GM21447 (cell line): ENCODE measurements around the gene KIF16B.

Source experiments
- ATAC-seq: cut with Tn5 transposase; IDR thresholded peaks from one replicate; pipeline ENCODE4 v1.9.1; 2021; ENCODE audit not compliant: unreplicated experiment

Gene KIF16B

DNA sequence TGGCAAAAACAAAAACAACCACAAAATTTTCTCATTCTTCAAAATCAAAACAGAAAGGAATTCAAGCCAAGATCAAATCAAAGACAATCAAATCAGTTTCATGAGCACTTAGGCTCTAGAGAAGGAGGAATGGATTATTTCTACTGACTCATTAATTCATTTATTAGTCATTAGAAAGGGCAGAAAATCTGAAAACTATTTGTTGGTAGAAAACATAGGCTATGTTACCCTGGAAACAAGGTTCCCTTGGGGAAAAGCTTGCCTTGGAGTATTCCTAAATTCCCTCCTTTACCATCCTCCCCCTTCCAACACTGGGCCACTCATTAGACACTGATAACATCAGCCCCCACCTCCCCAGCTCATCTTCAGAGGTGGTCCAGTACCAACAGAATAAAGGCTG lies 17.5 kb downstream of the KIF16B start:
- ATAC-seq: no peak

DNA sequence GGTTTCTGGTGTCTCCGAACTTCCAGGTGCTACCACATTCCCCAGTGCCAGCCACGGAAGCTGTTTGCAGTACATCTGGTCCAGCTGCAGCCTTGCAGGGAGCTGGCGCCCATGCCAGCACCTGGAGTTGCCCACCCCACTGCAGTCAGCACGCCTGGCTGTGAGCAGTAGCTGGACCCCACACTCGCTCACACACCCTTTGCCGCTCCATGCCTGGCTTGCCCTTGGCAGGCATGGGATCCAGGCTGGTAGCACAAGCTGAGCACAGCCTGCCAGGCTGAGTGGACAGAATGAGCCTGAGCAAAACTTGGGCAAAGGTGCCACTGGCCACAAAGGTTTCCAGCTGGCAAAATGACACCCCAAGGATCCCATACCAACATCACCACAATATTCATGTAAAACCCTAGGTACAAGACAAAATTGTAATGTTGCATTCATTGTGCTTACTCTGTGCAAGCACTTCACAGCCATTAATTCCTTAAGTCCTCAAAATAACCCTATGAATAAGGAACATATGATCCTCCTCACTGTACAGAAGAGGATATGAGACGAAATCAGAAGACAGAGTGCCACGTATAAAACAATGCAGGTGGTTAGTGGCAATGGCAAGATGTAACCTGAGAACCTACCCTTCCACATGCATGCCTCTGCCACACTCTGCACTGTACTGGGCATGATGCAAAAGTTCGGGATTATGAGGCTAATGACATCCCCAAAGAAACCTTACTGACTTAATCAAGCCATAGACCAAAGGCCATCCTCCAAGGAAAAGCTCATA lies 18.3 kb downstream of the KIF16B start:
- no peak for ATAC-seq

DNA sequence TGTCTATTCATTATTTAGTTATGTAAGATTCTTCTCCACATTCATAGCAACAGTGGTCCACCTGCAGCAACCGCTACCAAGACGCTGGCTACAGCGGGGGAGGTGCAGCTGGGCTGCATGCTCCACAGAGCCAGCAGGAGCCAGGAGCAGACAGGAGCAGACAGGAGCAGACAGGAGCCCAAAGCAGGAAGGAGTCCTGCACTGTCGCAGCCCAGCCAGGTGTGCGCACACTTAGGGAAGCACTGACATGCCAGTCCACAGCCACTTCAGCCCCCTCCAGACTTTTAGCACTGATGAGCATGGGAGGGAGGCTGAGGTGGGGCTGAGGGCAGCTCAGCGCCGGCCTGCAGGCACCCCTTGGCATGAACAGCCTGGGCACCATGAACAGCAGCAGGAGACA lies 19.6 kb downstream of the KIF16B start:
- no peak for ATAC-seq

DNA sequence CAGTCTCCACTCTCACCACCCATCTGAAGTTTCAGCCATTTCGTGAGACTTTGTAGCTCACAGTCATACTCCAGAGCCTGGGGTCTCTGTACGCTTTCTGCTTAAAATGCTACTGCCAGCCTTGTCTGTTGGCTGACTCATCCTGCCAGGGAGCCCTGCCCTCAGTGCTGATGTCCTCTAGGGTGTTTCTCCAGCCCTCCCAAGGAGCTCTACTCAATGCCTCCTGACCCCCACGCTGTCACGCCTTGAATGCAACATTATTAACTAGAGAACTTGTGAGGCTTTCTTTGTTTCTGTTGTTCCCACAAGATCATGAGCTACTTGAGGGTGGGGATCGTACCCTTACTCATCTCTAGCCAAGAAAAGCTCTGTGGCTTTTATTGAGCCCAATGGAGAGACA lies 20.1 kb downstream of the KIF16B start:
- no peak for ATAC-seq

DNA sequence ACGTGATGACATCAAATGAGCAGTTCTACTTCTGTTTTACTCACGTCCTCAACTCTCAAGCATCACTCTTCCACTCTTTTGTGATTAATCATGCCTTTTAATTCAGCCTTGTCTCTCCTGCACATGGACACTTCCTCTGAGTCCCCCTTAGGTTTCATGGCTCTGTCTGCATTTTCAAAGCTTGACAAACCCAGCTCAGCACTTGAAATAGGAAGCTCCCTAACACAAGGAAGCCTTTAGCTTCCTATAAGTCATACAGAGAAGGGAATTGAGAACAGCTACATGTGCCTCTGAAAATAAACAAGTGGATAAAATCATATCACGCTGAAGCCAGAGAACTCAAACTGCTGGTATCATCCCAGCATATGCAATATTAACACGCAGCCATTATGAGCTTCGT lies 21.2 kb downstream of the KIF16B start:
- ATAC-seq: no peak

DNA sequence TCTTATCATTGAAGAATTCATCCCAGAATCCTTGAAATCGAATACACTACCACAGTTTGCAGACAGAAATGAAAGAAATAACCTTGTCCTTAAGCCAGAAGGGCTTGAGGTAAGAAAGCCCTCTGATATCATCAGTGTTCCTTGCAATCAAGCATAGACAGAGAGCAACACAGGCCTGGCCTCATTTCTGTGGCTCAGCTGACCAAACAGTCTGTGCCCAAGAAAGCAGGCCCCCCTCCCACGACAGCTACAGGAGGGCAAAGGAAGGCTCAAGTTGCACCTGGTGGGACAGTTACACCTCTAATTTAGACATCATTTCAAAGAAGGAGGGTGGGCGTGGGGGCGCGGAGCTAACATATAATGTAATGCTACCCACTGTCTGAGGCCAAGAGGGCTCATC lies 21.6 kb downstream of the KIF16B start:
- no peak for ATAC-seq

DNA sequence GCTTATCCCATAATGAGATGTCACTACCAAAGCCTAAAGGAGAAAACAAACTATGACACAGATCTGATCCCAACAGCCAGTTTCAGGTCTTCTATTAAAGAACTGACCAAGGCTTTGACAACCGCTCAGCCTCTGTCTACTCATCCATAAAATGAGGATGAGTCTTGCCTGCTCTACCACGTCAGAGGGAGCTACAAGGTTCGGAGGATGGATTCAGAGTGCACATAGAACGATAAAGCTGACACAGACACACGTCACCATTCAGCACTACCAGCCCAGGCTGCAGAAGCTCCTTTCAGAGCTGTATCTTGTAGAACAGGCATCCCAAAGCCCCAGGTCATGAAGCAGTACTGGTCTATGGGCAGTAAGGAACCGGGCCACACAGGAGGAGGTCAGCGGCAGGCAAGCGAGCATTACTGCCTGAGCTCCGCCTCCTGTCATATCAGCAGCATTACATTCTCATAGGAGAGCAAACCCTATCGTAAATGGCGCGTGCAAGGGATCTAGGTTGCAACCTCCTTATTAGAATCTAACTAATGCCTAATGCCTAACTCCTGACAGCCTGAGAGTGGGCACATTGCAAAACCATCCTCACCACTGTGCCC lies 25.1 kb downstream of the KIF16B start:
- no peak for ATAC-seq

DNA sequence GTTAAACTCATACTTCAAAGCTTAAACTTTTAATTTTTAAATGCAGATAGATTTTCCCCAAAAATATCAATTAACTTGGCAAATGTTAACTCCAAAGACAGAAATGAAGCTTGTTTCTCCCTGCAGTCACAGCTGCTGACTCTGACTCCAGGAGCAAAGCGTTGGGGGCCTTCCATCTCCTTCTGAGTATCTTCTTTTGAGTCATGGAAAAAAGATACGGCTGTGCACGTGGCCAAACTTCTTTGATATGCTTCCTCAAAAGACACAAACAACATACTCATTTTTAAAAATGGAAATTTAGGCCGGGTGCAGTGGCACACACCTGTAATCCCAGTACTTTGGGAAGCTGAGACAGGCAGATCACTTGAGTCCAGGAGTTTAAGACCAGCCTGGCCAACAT lies 28.3 kb downstream of the KIF16B start:
- no peak for ATAC-seq

DNA sequence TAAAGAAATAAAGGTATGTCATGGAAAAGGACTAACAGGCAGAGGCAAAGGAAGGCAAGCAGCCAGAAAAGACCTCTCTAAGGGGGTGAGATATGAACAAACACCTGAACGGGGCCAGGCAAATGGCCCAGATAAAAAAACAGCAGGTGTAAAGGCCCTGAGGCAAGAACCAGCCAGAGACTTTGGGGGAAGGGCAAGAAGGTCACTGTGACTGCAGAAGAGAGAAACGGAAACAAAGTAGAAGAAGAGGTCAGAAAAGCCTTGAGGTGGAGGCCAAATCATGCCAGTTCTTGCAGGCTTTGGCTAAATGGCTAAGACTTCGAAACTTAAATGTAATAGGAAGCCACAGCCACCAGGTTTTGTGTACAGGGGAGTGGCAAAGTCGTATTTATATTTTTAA lies 30.8 kb downstream of the KIF16B start:
- ATAC-seq: no peak

DNA sequence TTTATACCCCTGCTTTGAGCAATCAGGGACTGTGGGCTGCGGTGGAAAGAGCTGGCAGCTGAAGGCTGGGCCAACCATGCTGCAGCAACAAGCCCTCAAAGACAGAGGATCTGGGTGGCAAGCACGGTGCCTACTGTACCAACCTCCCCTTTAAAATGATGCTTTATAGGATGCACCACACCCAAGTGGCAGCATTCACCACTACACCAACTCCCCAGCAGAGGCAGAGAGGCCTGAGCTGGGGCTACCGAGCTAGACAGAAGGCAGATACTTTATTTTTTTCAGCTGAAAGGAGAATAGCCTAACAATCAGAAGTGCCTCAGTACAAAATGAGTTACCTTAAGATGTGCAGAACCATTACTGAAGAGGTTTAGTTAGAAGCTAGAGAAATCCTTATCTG lies 31.4 kb downstream of the KIF16B start:
- no peak for ATAC-seq

DNA sequence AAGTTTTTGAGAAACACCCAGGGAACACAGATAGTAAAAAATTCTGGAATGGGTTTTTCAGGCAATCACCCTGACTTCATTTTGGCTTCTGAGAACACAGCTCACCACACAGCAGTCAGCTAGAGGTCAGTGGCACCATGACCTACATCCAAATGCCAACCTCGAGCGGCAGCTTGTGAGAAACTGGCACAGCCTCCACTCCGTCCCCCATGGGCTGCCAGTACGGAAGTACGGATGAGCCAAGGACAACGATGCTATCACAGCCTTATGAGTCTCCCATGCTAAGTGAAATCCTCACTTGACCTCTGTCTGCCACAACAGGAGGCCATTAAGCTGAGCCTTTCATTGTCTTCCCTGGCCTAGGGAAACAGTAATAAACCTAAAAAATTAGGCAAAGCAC lies 32.0 kb downstream of the KIF16B start:
- no peak for ATAC-seq

DNA sequence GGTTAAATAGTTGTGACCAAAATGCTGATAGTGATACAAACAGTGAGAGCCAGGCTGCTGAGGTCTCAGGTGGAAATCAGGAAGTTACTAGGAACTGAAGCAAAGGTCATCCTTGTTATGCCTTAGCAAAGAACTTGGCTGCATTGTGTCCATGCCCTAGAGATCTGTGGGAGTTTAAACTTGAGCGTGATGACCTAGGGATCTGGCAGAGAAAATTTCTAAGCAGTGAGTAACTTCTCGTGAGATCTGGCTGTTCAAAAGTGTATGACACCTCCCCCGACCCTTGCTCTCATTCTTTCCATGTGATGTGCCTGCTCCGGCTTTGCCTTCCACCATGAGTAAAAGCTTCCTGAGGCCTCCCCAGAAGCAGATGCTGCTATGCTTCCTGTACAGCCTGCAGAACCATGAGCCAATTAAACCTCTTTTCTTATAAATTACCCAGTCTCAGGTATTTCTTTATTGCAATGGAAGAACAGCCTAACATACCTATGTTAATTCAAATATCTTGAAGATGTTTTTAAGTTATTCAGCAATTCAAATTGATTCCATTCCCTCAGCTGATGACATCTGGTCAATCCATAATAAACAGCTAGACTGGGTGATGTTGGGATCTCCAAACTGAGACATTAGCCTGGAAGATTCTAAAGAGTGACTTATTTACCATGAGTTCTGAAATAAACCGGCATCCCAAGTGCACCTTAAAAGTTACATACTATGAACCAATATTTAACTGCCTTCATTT lies 33.8 kb downstream of the KIF16B start:
- no peak for ATAC-seq

DNA sequence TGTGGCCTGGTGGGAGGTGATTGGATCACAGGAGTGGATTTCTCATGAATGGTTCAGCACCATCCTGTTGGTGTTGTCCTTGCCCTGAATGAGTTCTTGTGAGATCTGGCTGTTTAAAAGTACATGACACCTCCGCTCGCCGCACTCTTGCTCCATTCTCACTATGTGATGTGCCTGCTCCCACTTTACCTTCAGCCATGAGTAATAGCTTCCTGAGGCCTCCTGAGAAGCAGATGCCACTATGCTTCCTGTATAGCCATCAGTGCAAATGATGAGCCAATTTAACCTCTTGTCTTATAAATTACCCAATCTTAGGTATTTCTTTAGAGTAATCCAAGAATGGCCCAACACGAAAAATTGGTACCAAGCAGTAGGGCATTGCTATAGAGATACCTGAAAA lies 34.5 kb downstream of the KIF16B start:
- ATAC-seq: no peak

DNA sequence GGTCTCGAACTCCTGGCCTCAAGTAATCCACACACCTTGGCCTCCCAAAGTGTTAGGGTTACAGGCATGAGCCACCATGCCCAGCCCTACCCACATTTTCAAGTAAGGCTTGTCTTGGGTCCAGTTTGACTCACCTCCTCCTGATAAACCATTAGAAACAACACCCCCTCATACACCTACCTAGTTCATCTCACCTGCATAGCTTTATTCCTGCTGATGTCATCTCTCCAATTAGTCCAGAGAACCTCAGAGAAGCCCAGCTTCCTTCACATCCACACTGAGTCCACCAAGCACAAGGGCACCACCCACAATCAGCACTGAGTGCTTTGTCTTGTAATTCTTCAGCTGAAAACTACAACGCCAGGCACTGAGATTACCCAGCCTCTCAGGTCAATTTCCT lies 35.3 kb downstream of the KIF16B start:
- ATAC-seq: no peak

DNA sequence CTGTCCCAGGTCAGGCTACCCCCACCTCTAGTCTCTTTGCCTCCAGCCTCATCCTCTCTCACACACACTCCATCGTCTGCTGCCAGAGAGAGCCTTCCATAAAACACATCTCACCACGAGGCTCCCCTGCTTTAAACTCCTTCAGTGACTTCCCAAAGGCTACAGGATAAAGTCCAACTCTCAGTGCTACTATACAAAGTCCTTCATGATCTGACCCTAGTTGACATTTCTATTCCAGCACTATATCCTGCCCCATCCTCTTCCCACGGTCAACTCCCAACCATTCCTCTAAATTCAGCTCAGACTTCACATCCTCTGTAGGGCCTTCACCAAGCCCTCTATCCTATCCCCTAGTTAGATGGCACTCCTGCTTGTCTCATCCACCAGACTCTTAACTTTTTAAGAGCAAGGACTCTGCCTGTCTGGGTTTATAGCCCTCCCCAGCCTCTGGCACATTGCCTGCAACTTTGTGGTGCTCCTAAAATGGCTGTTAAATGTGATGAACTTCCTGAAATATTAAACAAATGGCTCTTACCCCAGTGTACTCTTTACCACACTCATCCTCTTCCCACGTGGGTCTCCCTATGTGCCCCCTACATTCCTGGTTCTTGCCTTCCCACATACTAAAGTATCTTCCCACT lies 36.1 kb downstream of the KIF16B start:
- ATAC-seq: no peak

DNA sequence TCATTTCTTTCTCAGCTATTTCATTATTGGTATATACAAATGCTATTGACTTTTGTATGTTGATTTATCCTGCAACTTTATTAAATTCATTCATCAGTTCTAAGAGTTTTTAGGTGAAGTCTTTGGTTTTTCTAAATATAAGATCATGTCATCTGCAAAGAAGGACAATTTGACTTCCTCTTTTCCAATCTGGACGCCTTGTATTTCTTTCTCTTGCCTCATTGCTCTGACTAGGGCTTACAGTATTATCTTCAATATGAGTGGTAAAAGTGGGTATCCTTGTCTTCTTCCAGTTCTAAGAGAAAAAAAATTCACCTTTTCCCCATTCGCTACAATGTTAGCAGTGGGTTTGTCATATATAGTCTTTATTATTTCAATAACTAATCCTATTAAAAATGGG lies 38.0 kb downstream of the KIF16B start:
- ATAC-seq: no peak

DNA sequence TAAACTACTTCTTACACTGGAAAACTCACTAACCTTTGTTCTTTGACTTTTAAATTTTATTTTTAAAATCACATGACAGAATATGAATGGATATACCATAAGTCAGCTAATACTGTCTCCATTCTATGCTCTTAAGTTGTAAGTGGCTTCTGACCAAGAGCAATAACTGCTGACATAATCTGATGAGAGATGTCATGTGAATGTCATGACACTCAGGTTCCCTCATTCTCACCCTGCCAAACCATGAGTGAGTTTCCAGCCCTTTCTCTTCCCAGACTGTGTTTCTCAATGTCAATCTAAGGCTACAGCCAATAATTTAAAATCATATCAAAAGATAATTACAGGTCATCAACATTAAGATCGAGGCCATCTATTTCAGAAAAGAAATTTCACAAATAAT lies 39.7 kb downstream of the KIF16B start:
- no peak for ATAC-seq

DNA sequence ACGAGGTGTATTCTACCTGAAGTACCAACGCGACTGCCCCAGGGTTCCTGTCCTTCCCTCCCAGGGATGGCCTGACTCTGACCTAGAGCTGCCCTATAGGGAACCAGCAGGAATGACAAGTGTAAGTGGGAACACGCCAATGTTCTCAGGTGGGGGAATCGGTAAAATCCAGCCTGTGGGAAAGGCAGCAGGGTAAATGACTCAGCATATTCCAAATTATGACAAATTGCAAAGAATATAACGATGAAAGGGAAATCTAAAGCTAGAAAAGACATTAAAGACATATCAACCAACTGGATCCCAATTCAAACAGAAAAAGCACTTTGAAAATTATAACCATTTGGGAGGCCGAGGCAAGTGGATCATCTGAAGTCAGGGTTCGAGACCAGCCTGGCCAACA lies 41.8 kb downstream of the KIF16B start:
- no peak for ATAC-seq

DNA sequence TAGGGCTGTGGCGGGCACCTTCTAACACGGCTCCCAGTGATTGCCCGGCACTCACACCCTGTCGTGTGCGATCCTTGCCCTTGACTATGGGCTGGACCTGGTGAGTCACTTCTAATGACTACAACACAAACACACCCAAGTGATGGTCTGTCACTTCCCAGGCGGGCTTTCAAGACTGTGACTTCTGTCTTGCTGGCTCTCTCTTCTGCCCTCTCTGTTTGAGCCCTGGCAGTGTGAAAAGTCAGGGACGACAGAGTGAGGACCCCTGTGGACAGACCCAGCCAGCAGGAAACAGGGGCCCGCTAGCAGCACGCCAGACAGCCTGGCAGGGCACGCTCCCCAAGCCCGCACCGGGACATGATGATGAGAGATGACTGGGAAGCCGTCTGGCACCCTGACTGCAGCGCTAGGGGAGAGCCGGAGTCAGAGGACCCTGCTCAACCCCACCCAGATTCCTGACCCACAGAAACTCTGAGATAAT lies 43.0 kb downstream of the KIF16B start:
- no peak for ATAC-seq

DNA sequence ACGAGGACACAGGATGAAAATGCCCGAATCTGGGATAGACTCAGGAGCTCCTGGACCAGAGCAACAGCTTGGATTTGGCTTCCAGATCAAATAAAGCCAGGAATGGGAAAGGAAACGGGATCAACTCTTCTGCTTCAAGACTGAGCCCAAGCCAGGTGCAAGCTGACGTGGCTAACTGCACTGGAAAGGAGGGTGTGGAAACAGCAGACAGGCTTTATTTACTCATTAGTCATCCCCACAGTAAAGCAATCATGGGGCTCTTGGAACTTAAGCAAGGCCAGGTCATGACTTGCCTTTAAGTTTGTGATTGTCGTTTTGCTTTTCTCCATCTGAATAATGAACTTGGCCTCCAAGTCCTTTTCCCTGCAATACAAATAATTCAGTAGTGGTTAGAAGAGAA lies 45.2 kb downstream of the KIF16B start:
- no peak for ATAC-seq

DNA sequence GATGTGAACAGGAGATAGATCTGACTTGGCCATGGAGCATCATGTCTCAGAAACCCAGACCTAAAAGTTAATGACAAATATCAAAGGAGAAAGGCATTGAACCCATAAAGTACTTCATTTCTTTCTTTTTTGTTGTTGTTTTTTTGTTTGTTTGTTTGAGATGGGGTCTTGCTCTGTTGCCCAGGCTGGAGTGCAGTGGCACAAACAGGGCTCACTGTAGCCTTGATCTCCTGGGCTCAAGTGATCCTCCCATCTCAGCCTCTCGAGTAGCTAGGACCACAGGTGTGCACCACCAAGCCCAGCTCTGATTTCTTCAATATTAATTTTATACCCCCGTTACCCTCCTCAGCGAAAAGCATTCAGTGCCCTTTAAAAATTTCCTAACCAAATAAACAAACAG lies 45.8 kb downstream of the KIF16B start:
- no peak for ATAC-seq
